Inflammatory macrophage treated with lipopolysaccharide for 1 hour (primary cell): ENCODE measurements around the gene THOC5.

Source experiments
- DNase-seq, 2 donors: peaks; one replicate each; pipeline ENCODE4 v3.0.0-alpha.2; 2020 to 2022

The THOC5 gene

DNA sequence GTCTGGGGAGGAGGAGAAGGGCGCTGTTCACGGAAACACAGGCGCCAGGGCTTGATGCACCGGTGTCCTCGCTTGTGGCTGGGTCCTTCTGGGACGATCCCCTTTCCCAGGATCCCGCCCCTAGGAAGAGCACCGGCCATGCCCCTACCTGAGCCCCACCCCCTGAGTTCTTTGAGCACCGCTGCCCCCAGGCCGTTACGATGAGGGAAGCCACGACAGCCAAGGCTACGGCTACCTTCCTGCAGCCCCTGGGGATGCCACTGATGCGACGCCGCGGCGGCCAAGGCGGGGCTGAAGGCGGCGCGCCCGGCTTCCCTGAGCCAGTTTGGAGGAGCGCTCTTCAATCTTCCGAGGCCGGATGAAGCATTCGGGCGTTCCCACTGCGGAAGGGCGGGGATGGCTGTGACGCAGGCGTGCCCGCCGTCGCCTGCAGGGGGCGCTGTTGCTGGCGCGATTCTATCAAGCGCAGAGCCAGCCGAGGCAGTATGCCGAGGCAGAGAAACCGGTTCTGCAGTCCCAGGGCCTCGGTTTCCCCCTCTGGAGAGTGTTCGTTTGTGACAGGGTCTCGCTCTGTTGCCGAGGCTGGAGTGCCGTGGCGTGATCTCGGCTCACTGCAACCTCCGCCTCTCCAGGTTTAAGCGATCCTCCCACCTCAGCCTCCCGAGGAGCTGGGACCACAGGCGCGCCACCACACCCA, 83.2 kb downstream of the THOC5 start:
- DNase-seq: peak; percentile 42 to 81

DNA sequence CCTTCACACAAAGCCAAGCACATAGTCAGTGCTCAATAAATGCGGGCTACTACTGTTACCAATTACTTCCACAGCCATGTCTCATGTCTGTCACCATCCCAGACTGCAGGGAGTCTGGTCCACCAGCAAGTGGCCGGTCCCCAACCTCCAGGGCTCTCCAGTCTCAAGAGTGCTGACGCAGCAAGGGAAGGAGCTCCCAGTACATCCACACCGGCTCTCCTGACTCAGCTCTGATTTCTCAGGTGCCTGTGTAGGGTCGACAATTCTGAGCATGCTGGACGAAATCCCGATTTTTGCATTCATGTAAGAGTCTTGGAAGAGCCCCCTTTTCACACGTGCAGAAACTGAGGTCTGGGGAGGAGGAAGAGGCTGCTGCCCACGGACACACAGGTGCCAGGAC, 83.8 kb downstream of the THOC5 start:
- no peak for DNase-seq

DNA sequence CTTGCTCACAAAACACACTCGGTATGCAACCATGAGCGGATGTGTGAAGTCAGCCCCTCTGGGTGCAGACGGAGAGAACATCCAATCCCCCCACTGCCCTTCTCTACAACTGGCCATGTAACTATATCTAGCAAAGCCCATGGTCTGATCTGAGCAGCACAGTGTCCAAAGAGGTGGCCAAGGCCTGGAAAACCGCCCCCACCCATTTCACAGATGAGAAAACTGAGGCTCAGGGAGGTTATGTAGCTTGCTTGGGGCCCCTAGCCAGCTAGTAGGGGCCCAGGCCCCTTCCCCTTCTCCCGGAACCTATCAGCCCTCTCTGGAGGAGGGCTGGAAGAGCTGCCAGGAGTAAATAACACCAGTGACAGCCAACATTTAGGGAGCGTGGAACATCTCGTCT, 89.0 kb downstream of the THOC5 start:
- no peak for DNase-seq

DNA sequence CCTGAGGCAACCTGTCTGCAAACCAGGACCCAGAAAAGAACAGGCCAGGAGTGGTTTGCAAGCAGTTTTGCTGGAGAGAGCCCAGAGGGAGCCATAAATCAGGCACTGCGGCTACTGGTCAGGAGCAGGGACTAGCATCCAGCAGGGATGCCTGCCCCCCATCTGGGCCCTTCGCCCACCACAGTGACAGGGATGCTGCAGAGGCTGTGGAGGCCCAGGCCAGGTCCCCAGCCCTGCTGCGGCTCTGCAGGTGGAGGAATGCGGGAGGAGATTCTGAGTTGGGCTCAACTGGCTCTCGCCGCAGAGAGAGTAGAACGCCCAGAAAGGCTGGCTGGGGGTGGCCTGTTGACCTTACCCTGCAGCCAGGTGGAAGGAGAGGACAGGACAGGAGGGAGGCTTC, 89.9 kb downstream of the THOC5 start:
- DNase-seq: no peak

DNA sequence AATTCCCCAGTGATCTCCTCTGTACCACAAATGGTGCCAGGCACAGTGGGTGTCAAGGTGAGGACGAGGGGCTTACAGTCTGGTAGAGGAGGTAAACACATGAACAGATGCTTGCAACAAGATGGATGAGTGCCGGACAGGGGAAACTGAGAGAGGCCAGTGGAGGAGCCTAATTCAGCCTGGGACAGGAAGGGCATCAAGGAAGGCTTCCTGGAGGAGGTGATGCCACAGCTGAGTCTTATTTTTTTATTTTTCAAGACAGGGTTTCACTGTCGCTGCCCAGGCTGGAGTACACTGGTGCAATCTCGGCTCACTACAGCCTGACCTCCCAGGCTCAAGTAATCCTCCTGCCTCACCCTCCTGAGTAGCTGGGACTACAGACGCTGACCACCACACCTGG, 92.3 kb downstream of the THOC5 start:
- no peak for DNase-seq

DNA sequence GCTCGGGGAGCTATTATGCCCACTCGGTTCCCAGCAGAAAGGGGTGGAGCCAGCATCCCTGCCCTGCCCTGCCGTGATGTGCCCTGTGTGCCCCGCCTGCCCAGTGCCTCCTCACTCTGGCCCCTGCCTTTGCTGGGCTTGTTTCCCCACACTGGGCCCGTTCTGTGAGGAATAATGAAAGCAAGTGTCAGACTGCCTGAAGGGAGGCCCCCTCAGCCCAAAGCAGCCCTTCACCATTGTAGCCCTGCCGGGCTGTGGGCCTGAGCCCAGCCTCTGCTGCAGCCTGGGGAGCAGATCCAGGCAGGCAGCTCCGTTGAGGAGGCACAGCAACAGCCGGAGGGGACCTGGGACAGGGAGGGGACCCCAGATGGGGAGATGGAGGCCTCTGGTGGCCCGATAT, 93.8 kb downstream of the THOC5 start:
- DNase-seq: no peak

DNA sequence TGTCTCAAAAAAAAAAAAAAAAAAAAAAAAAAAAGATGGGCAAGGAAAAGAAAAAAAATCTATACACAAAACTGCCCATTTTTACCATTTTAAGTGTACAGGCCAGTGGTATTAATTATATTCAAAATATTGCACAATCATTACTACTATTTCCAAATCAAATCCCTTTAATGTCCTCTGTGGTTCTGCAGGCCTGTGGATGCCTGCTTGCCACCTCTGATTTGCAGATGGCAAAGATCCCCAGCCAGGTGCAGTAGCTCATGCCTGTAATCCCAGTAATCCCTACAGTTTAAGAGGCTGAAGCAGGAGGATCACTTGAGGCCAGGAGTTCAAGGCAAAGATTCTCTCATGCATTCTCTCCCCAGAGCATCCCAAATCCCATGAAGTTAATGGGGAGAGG, 95.0 kb downstream of the THOC5 start:
- no peak for DNase-seq

DNA sequence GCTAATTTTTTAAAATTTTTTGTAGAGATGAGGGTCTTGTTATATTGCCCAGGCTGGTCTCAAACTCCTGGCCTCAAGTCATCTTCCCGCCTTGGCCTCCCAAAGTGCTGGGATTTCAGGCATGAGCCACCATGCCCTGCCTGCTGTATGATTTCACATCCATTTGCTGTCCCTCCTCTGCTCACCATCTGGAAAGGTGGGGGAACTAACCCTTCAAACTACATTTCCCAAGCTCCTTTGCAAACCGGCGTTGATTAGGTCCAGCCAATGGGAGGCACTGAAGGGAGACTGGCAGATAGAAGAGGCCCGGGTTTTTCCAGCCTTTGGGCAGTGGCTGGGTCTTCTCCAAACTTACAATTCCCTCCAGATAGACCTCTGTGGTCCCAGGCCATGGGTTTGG, 95.8 kb downstream of the THOC5 start:
- DNase-seq: peak; percentile 43 to 48

DNA sequence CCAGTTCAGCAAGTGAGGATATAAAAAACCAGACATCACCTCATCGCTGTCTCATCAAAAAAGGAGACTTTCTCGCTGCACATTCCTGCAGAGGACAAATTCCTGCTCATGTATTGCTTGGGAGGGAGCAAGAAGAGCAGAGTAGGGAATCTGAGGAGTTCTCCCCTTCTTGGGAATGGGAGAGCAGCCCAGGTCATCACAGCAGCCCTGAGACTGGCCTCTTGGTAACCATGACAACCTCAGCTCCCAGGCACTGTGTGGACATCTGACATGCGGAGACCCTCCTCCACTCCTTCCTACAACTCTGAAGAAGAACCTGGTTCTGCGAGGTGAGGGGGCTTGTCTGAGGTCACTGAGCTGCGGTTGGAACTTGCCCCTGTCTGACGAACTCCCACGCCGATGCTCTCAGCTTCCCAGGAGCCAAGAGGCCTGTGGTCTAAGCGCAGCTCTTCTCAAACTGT, 97.3 kb downstream of the THOC5 start:
- DNase-seq: no peak
